SK-N-SH treated with all-trans-retinoic acid at 6 μM for 48 hours (cell line): ENCODE data around the gene CRYBA2.

Source experiments
- ATAC-seq: fragments of 200-7000 bp; cut with Tn5 transposase; 3 replicates; pipeline ENCODE4 v1.9.1; 2020; ENCODE audit warnings: mild to moderate bottlenecking, moderate library complexity
- ARNTL ChIP-seq: fragments of 450-650 bp; formaldehyde crosslinking; IDR thresholded peaks from 2 replicates; pipeline ENCODE4 v1.5.0; 2020; ENCODE audit warnings: low read depth, mild to moderate bottlenecking, moderate library complexity, borderline replicate concordance
- BACH2 ChIP-seq: fragments of 250-450 bp; sonication (Bioruptor Pico); IDR thresholded peaks from 2 replicates; pipeline ENCODE4 v1.9.0; 2021; ENCODE audit warnings: mild to moderate bottlenecking, borderline replicate concordance
- CREB5 ChIP-seq: fragments of 250-450 bp; sonication (Bioruptor Pico); IDR thresholded peaks from 2 replicates; pipeline ENCODE4 v1.5.1; 2020; ENCODE audit warnings: low read depth, mild to moderate bottlenecking, moderate library complexity
- CSRNP3 ChIP-seq: fragments of 250-450 bp; sonication (Bioruptor Pico); IDR thresholded peaks from 2 replicates; pipeline ENCODE4 v1.5.1; 2021; ENCODE audit warnings: mild to moderate bottlenecking, moderate library complexity
- ESRRG ChIP-seq: fragments of 250-450 bp; sonication (Bioruptor Pico); IDR thresholded peaks from 2 replicates; pipeline ENCODE4 v1.6.1; 2021; ENCODE audit warnings: mild to moderate bottlenecking
- GLIS3 ChIP-seq: fragments of 250-450 bp; sonication (Bioruptor Pico); IDR thresholded peaks from 2 replicates; pipeline ENCODE4 v1.5.0; 2020; ENCODE audit warnings: mild to moderate bottlenecking, moderate library complexity
- ISL1 ChIP-seq: fragments of 250-450 bp; sonication (Bioruptor Pico); IDR thresholded peaks from 2 replicates; pipeline ENCODE4 v2.1.2; 2022; ENCODE audit warnings: mild to moderate bottlenecking, moderate library complexity
- OSR1 ChIP-seq: fragments of 250-450 bp; sonication (Bioruptor Pico); IDR thresholded peaks from 2 replicates; pipeline ENCODE4 v1.8.0; 2022; ENCODE audit warnings: moderate library complexity, mild to moderate bottlenecking, inconsistent platforms
- PATZ1 ChIP-seq: fragments of 250-450 bp; sonication (Bioruptor Pico); IDR thresholded peaks from 2 replicates; pipeline ENCODE4 v1.8.0; 2020; ENCODE audit warnings: mild to moderate bottlenecking, moderate library complexity, borderline replicate concordance
- PPARA ChIP-seq: fragments of 250-450 bp; sonication (Bioruptor Pico); IDR thresholded peaks from 2 replicates; pipeline ENCODE4 v1.5.0; 2020; ENCODE audit warnings: mild to moderate bottlenecking, borderline replicate concordance
- RARB ChIP-seq: fragments of 250-450 bp; sonication (Bioruptor Pico); IDR thresholded peaks from 2 replicates; pipeline ENCODE4 v1.8.0; 2021; ENCODE audit warnings: mild to moderate bottlenecking, moderate library complexity
- SNAI2 ChIP-seq: fragments of 250-450 bp; sonication (Bioruptor Pico); IDR thresholded peaks from 2 replicates; pipeline ENCODE4 v1.5.0; 2020; ENCODE audit warnings: mild to moderate bottlenecking, moderate library complexity
- TCF4 ChIP-seq: fragments of 250-450 bp; sonication (Bioruptor Pico); IDR thresholded peaks from 2 replicates; pipeline ENCODE4 v1.8.0; 2021; ENCODE audit warnings: mild to moderate bottlenecking, moderate library complexity, borderline replicate concordance
- TOX ChIP-seq: fragments of 250-450 bp; sonication (Bioruptor Pico); IDR thresholded peaks from 2 replicates; pipeline ENCODE4 v1.8.0; 2021; ENCODE audit warnings: mild to moderate bottlenecking, moderate library complexity, borderline replicate concordance
- TSHZ2 ChIP-seq: fragments of 250-450 bp; sonication (Bioruptor Pico); IDR thresholded peaks from 2 replicates; pipeline ENCODE4 v1.5.0; 2020; ENCODE audit warnings: mild to moderate bottlenecking, moderate library complexity
- ZC3H10 ChIP-seq: fragments of 250-450 bp; sonication (Bioruptor Pico); IDR thresholded peaks from 2 replicates; pipeline ENCODE4 v1.5.1; 2021; ENCODE audit warnings: mild to moderate bottlenecking, moderate library complexity
- ZFP3 ChIP-seq: fragments of 250-450 bp; sonication (Bioruptor Pico); IDR thresholded peaks from 2 replicates; pipeline ENCODE4 v1.5.0; 2020; ENCODE audit warnings: mild to moderate bottlenecking, moderate library complexity
- ZFP30 ChIP-seq: fragments of 450-650 bp; formaldehyde crosslinking; IDR thresholded peaks from 2 replicates; pipeline ENCODE4 v1.5.0; 2022; ENCODE audit warnings: mild to moderate bottlenecking, moderate library complexity
- ZNF565 ChIP-seq: fragments of 450-650 bp; formaldehyde crosslinking; conservative IDR thresholded peaks from 2 replicates; pipeline ENCODE4 v1.5.0; 2020; ENCODE audit warnings: low read depth, mild to moderate bottlenecking, moderate library complexity
- ZNF8 ChIP-seq: fragments of 450-650 bp; formaldehyde crosslinking; IDR thresholded peaks from 2 replicates; pipeline ENCODE4 v1.5.0; 2020; ENCODE audit warnings: mild to moderate bottlenecking, moderate library complexity

Gene CRYBA2

DNA sequence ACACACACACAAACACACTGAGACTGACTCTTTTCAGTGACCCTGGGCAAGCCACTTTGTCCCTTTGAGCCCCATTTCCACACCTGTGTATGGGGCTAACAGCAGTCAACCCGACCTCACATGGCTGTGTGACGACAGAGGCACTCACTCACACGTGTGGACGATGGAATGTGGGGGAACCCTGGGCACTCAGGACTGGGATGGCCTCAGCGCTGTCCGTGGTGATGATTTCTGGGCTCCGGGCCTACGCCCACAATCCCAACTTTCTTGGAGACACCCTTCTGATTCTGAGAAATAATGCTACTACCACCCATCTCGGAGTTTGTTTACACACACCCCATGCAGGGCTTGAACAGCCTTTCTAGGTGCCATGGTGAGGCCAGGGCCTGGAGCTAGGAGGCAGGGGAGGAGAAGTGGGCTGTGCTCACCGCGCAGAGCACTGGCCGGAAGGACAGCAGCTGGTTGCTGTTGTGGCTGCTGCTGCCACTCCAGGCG lies 1.5 kb downstream of the CRYBA2 start:
- TF ChIP-seq TSHZ2 (CRISPR knock-in tag): no peak
- no peak for TF ChIP-seq PATZ1 (CRISPR knock-in tag)
- no peak for TF ChIP-seq ESRRG (CRISPR knock-in tag)
- ATAC-seq: 0 out of 3 replicates have a peak, but pooled peaks have one; percentile 7

DNA sequence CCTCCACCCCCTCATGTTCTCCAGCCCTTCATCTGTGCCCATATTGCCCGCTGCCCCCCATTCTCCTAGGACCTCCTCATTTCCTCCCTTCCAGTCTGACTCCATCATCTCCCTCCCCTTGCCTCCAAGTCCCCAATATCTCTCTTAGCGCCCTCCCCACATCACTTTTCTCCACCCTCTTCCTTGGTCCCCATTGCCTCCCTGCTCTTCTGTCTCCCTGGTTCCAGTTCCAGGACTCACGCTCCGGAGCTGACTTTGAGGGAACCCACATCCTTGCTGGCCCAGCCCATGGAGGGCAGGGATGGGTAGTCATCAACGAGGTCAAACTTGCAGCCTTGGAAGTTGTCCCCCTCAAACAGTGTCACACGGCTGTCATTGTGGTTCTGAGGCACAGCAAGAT lies 2.6 kb downstream of the CRYBA2 start:
- ATAC-seq: no peak
- TF ChIP-seq CREB5 (CRISPR knock-in tag) (no peak), TCF4 (CRISPR knock-in tag) (no peak), BACH2 (CRISPR knock-in tag) (no peak), ZNF565 (CRISPR knock-in tag) (no peak), ZC3H10 (CRISPR knock-in tag) (no peak), OSR1 (CRISPR knock-in tag) (no peak), ARNTL (no peak), ZFP30 (CRISPR knock-in tag) (no peak), ZNF8 (CRISPR knock-in tag) (no peak), GLIS3 (no peak), PPARA (CRISPR knock-in tag) (no peak), RARB (CRISPR knock-in tag) (no peak), TSHZ2 (CRISPR knock-in tag) (no peak), ZFP3 (no peak), PATZ1 (CRISPR knock-in tag) (no peak), TOX (CRISPR knock-in tag) (no peak), ISL1 (CRISPR knock-in tag) (no peak), SNAI2 (no peak)

DNA sequence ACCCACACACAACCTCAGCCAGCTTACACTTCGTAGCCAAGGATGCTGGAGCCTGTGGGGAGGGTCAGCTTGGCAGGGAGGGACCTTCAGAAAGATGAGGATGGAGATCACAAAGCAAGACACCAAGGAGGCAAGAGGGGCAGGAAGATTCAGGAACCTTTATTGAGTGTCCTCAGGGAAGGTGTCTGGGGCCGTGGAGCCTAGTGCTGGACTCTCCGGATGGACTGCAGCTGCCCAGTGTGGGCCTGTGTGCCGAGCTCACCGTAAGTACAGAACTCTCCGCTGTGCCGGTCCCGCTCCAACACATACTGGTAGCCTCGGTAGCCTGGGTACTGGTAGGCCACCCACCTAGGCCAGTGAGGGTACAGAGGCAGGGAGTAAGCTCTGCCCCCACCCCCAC lies 3.2 kb downstream of the CRYBA2 start:
- TF ChIP-seq CSRNP3 (CRISPR knock-in tag) (no peak), ZFP30 (CRISPR knock-in tag) (no peak), ARNTL (no peak), ISL1 (CRISPR knock-in tag) (no peak)
- TF ChIP-seq, all 23 proteins: peak for 0
- no peak for ATAC-seq
